ENCODE data around the gene ST13.
"Not testable (repeated sequence)": the region's sequence is repeated elsewhere in the genome, so short reads cannot be mapped to it uniquely, and the experiment has no call there.

ST13 gene

DNA sequence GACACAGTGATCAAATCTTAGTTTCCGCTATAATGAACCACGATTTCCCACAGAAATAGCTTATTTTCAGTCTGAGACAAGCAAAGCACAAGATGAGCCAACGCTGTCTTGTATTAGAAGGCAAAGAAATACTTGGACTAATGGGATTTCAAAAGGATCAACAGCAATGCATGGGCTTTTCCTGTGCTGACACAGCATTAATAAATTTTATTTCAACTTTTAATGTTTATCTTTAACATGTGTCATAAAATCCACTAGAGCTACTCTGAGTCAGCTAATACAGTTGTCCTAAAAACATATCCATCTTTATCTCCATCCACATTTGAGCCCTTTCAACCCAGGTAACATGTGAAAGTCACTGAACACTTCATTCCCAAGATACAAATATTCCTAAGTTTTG lies 21.8 kb downstream of the ST13 start:
- H3K27ac ChIP-seq: no peak overlapping the region
- no peak for TF ChIP-seq CTCF (conservative IDR thresholded peaks at IDR 0.05)

- TF ChIP-seq CTCF (conservative IDR thresholded peaks at IDR 0.05): no peak
- H3K27ac ChIP-seq: no peak overlapping the region
Observed at GRCh38 chr22:40829131-40829530, 27.3 kb downstream of the ST13 start.

DNA sequence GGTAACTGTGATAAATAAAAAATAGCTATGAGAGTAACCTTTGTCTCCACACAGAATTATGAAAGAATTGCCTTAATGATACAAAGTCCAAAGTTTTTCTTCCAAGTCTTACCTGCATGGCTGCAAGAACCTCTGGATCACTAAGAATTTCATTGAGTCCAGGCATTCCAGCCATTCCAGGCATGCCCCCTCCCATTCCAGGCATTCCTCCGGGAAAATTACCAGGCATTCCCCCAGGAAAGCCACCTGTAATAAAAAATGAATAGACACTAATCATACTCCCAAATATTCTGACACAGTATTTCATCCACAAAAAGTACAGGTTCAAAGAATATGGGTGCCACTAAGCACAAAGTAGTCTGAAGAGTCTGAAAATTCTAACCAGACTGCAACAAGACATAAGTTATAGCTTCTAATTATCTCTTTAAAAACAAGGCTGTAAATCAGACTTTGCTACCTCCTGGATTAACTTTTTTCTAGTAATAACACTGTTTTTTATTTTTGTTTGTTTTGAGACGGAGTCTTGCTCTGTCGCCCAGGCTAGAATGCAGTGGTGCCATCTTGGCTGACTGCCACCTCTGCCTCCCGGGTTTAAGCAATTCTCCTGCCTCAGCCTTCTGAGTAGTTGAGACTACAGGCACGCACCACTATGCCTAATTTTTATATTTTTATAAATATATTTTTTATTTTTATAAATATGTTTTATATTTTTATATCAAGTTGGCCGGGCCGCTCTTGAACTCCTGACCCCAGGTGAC lies 29.3 kb downstream of the ST13 start:
- H3K27ac ChIP-seq: no peak overlapping the region

DNA sequence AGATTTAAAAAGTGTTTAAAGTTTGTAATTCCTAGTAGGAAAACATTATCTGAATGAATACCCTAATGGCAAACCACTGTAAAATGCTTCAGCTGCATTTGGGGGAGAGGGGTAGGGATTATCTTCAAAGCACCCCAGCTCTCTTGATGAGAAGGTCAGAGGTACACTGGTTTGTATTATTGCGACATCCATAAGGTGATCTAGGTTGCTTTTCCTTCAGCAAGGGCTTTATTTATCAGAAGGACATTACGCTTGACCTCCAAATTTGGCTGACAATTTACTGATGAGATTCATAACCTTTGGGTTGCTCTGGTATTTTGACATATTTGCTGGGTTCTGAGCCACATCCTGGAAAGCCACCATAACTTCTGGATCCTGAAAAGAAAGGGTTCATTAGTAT lies 30.1 kb downstream of the ST13 start:
- H3K27ac ChIP-seq: not testable (repeated sequence)

More for the DNA sequence above, 29.3 kb downstream of the ST13 start:
- TF ChIP-seq CTCF (conservative IDR thresholded peaks at IDR 0.05): no peak

GRCh38 chr22:40823426-40823825 lies 33.0 kb downstream of the ST13 start:
- no peak overlapping the region for H3K27ac ChIP-seq
- TF ChIP-seq CTCF (conservative IDR thresholded peaks at IDR 0.05): no peak

GRCh38 chr22:40819599-40820140 lies 36.8 kb downstream of the ST13 start:
- H3K27ac ChIP-seq: peak overlapping the region; percentile 82
- no peak for TF ChIP-seq CTCF (conservative IDR thresholded peaks at IDR 0.05)

DNA sequence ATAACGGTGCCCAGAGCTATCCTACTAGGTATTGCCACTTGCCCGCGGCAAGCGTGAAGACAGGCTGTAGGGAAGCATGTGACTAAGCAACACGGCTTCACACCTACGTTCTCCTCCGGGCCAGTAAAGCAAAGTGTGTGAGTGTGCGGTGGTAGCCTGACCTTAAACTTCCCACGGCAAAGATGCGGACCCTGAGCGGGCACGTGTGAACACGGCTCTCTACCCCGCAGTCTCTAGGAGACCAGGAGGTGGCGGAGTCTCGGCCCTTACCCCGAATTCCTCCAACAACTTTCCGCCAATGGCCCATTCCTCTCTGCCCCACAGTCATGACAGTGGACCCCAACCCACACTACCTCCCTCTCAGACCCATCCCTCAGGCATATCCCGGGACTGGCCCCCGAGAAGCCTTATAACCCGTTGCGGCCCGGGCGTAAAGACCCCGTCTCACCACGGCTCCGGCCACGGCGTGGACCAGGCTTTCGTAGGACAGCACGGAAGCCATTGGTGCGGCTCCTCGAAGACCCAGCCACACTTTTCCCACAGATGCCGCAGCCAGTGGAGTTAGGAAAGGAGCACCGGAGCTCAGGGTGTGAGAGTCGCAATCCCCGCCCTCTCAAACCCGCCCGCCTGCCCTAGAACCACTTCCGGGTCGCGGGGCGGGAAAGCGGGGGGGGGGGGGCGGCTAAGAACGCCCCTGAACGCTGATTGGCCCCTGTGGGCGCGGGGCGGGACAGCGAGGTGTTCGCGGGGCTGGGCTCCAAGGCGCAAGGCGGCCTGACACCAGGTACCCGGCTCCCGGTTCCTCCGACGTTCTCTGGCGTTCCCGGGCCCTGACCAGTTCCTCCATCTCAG lies 37.5 kb downstream of the ST13 start, which contains the start of gene SLC25A17:
TSS of gene SLC25A17 (minus strand) at position 600 of the 852 bp plus-strand sequence. CDS start at position 502, 98 bp downstream.
- peak within 1 kb of the TSS; percentile 82 for H3K27ac ChIP-seq
- peak; percentile 49 for TF ChIP-seq CTCF (conservative IDR thresholded peaks at IDR 0.05)

Data from VCaP (cell line).